ENCODE results near the gene ANKS1B.

The ANKS1B gene

DNA sequence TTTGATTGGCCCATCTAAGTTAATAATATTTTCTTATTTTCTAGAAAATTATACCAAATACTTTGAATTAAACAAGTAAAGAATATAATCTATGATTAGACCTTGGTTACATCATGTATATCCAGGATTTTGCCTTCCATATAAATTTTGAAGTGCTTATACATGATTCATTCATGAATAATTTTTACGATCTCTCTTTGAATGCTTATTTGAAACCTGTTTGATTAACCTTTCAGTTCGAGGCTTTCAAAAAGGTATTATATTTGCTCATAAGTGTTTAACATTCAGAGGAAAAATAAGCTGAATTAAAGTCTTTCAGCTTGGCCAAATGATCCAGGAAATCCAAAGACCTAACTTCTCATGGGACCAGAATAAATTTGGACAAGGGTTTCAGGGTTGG lies 832.4 kb downstream of the ANKS1B start:
- no peak for DNase-seq

DNA sequence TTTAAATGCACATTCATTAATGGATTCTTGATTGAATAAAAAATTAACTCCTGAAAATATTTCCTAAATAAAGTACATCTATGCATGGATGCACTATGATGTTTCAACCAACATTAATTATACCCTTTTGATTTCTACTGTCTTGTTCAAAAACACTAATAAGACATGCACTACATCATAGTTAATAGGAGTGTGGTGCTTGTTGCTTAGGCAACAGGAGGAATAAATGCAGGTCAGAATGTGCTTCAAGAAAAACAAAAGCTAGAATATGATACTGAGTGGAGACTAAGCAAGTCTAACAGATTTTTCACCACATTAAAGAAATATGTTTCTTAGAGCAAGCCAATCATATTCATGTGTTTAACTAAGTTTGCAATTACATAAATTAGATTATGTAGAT lies 833.0 kb downstream of the ANKS1B start:
- no peak for DNase-seq

DNA sequence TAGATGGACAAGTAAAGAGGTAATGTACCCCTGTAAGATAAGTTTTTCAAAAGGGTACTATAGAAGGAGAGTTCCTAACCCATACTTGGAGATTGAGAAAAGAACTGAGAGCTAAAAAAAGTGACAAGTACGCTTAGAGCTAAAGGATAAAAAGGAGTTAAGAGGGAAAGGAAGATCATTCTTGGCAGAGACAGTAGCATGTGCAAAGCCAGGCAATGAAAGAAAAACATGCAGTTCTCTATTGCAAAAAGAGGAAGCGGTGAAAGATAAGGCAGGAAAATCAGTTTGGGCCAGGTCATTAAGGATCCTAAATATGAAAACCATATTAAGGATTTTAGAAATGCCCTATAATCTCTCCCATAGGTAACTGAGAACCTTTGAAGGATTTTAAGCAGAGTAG lies 837.6 kb downstream of the ANKS1B start:
- DNase-seq: no peak

DNA sequence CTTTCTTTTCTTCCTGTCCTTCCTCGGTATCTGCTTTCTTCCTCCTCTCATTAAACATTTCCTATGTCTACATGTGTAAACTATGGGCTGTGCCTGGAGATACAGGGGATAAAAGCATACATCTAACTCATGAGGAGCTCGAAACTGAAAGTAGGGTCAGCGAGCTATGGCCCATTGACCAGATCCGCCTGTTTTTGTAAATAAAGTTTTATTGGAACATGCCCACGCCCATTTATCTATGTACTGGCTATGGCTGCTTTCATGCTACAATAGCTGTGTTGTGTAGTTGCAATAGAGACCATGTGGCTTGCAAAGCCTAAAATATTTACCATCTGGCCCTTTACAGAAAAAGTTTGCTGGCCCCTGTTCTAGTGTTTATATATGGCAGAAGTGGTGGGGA lies 838.0 kb downstream of the ANKS1B start:
- no peak for DNase-seq

DNA sequence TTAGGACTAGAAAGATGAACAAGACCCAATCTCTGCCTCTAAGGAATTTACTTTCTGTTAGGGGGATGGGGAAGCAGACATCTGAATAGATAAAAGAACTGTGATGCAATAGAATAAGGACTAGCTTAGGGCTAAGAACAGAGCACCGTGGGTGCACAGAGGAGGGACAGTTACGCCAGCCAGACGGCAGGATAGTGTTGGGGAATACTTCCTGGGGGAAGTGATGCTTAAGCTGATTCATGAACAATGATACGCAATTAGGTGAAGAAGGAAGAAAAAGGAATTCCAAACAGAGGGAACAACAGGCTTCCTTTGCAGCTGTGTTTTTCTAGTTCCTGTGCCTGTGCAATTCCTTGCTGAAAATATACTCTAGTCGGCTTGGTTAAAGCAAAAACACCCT lies 838.6 kb downstream of the ANKS1B start:
- no peak for DNase-seq

DNA sequence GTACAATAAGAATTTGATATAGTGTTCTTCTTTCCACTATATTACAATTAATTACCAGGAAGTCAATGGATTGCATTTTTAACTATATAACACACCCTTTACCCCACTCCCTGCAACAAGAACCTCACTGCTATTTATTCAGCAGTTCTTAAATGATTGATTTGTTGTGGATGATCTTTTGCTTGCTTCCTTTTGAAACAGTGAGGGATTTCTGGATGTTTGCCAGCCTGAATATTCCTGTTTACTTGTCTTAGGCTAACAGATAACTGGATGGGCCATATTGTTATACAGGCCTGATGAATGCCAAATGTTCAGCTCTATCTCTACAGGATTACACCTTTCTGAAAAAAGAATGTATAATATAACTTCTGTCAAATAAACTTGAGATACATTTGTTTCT lies 842.1 kb downstream of the ANKS1B start:
- DNase-seq: no peak

DNA sequence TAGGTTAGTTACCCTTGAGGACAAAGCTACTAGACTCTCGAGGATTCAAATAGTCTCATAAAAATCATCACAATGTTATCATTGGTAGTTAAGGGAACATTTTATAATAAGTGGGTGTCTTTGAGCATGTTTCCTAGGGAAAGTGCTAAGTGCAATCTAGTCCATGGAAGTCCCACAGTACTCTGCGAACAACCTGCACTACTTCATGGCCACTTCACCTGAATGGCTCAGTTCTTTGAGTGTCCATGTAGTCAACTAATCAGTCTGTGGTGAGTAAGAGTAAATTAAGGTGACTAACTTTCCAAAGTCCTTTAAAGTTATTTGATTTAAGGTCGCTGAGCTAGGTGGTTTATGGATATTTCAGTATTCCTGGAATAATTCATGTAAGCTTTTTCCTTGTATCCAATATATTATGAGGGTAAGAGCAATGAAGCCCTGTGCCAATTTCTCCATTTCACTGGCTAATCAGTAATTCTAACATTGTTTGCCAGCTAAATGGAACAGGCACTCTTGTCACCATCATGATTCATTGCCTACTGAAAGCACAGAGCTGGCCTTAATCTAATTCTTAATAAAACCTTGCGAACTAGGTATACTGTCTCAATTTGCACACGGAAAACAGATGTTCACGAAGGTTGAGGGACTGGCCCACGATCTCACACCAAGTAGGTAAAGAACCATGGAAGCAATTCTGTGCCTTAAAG lies 844.6 kb downstream of the ANKS1B start:
- DNase-seq: no peak

DNA sequence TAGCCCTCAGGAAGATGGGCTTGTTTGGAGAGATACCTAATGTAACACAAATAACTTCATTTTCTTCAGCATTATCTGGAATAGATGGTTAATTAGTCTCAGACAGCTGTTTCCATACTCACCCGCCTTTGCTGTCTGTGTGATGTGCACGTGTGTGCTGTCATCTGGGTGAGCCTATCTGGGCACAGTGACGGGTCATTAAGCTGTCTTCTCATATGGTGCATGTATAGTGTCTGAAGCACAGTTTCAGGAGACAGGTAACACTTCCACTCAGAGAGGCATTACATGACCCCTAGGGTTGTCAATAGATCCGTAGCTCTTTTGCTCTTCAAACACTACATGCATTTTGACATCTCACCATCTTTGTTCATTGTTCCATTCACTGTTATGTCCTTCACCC lies 846.3 kb downstream of the ANKS1B start:
- no peak for DNase-seq

DNA sequence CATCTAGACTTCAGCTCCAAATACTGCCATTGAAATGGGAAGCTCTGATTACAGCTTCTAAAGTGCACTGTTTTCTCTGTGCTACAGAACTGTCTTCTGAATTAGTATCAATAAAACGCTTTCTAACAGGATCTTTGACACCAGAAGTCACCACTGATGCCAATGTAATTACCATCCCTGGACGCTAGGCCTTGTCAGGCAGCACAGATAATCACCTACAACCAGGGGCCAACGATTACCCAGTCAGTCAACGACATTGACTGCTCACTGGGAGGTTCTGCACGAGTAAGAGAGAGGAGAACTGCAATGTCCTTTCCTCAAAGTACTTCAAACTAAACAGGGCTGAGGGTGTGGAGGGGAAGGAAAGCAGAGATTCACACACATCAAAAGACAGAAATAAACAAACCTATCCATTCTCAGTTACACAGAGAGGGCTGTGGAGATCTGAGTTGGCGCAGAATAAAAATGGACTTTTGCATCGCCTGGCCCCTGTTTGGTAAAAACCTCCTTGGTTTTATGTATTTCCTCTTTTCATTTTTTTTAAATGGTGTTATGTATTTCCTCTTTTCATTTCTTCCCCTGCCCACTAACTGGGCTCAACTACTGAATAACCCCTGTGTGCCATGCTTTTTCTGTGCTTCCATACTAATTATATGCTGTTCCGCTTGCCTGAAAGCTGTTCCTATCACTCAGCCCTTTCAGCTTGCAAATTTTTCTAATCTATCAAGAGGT lies 847.4 kb downstream of the ANKS1B start:
- DNase-seq: no peak

DNA sequence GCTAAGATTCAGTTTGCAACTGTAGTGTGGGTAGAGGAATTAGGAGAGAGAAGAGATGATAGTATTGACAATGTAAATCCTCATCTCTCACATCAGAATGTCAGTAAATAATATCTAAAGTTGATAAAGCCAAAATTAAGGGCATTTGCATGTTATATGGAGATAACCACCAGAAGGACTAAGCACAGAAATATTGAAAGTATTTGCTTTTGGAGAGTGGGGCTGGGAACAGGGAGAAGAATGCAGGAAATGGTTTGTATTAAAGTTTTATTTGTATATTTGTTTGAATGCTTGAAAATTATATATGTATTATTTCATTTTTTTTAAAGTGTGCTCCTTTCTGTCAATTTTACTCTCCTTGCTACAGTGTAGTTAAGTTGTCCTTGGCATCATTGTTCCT lies 848.2 kb downstream of the ANKS1B start:
- peak; percentile 30 for DNase-seq

DNA sequence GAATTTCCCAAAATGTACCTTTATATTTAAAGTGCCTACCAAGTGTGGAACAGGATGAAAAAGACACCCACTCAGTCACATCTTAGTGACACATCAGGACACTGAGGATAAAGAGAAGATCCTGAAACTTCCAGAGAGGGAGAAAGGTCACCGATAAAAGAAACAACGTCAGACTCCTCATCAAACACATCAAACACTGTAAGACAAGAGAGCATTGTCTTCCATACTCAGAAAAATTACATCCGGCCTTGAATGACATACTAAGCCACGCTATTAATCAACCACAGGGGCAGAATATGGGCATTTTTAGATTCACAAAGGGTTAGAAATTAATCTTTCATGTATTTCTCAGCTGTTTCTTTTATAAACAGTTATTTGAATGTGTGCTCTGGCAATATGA lies 849.4 kb downstream of the ANKS1B start:
- DNase-seq: no peak

DNA sequence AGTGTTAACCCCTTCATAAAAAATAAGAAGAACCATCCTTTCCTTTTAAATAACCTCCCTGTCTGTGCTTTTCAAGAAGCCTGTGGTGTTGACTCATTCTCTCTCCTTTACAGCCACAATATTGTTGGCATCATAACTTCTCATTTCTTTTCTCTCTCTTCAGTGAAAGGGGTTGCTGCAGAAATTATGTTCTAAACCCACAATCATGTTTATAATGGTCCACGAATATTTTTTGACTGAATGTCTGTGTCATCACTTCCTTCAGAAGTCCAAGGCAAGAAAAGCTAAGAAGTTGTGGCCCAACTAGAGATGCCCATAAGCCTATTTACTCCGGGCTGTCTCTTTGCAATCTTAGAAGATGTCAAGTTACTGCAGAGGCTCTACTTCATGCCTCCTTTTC lies 851.3 kb downstream of the ANKS1B start:
- peak; percentile 28 for DNase-seq

DNA sequence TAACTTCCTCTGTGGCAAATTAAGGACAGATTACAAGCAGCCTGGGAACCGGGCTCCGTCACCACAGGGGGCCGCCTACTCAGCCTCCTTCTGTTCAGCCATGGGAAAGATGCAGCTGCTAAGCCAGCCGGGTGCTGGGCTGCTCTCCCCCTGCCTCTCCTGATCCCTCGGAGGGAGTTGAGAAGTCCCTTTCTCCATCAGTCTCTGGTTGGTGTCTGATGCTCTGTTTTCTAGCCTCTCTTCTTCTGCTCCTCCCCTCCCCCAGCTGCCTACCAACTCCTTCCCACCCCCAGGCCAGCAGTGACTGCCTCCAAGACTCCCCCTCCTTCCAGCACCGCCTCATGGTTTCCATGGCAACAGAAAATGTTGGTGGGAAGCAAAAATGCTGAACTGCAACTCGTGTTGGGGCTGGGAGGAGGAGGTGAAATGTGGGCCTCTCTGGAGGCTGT lies 853.0 kb downstream of the ANKS1B start:
- peak; percentile 62 for DNase-seq

DNA sequence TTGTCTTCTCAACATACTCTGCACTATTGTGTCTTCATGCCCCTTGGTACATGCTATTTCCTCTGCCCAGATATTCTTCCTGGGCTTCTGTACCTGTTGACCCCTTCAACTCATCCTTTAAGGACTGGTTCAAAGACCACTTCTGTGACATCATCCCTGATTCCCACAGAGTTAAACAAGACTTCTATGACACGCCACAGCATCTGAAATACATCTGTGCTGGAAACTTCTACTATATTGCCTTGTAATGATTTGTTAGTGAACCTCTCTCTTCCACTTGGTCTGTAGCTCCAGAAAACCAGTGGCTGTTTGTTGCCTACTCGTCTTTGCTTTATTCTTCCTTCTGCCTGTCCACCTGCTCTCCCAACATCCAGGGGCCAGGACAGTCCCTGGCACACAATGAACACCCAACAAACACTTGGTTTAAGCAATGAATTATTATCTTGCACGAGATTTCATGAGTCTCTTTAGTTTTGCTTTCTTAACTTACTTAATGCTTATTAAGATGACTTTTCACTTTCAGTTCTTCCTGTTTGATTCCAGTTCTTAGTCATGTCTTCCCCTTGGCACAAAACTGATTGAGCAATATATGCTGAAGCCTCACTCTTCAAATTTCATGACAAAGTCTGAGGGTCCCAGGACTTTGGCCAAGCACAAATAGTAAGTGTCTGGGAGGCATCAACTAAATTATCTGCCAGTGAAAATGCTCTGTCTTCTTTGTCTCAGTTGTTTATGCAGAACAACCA lies 853.8 kb downstream of the ANKS1B start:
- DNase-seq: peak; percentile 49

DNA sequence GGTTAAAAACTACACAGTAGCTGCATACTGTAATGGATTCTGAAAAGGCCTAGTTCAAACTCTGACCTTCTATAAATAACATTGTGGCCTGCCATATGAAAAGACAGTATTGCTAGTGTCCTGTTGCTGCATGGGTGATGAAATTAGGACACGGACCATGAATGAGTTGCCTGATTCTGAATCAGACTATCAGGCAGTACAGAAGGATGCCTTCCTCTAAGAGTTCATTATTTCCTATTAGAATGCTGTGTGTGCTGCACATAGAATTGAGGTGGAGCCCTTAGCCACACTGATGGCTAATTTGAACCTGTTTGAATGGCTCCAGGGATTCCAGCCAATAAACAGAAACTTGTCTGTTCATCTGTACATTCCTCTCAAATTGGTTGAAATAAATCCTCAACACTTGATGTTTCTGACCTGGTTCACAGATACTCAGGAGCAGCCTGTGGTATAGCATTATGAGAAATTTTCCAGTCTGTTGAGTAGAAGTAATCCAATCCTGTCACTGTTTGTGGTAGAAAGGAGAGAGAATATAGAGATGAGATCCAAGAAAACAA lies 856.4 kb downstream of the ANKS1B start:
- no peak for DNase-seq

DNA sequence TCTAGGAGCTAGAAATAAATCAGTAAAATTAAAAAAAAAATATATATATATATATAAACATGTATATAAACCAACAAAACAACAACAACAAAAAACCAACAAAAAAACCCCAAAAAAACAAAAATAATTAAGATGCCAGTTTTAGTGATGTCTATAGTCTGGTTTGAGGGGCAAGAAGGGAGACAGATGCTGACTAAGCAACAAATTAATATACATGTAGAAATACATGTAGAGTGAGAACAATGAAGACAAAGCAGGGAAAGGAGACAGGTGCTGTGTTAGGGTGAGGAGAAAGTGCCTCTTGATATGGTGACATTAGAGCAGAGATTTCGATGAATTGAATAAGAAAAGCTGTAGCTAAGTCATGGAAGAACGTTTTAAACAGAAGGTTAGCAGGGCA lies 861.8 kb downstream of the ANKS1B start:
- DNase-seq: no peak

DNA sequence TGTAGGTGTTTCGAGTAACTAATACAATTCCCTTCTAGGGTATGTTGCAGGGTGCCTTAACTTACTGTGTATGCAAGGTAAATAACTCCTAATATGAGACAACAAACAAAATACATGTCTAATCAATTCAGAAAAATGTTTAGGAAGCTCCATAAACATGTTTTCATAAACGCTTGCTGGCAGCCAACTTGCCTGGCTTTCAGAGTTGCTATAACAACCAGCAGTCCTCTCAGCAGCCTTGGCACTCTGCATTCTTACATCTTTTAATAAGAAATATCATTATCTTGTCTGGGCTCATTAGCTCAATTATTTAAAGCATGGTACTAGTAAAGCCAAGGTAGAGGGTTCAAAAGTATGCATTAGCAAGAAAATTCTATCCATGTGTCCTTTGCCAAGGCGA lies 862.2 kb downstream of the ANKS1B start:
- DNase-seq: no peak

DNA sequence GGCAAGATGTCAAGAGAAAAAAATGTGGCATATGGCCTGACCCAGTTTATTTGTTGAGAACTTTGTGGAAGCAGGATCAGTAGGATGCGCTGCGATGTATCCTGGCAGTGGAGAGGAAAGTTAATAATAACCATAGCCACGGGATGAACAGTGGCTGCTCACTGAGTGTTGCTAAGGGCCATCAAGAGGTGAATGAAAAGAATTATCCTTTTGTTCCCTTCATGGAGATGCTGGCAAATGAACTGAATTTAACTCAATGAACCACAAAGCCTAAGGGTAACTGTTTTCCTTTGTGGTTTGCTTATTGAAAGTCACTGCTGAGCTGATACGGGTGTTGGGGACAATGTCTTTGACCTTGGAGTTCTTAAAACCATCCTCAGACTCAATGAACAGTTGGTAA lies 863.2 kb downstream of the ANKS1B start:
- no peak for DNase-seq

DNA sequence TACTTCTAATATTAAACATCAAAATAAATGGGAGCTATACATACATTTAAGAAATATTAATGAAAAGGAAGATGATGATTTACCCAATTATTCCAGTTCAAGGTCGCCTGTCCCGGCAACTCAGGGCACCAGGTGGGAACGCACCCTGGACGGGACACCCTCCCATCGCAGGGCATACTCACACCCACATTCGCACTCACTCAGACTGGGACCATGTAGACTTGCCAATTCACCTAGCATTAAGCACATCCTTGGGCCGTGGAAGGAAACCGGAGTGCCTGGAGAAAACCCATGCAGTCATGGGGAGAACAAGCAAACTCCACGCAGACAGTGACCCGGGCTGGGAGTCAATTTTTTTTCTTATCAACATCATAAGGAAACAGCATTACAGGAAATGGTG lies 864.8 kb downstream of the ANKS1B start:
- DNase-seq: no peak

DNA sequence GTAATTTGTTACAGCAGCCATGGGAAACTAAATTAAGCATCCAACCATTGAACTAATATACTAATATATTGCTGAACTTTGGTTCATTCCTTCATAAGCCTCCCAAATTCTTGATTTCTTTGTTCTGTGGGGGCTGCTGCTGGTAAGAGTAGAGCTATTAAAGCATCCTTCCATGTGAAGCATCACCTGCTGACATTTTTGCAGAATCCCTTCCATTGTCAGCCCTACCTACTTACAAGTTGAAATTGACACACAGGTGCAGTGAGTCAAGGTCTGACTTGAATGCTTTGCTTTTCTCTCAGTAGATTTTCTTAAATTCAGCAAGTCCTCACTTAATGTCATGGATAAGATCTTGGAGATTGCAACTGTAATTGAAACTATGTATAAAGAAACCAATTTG lies 865.3 kb downstream of the ANKS1B start:
- no peak for DNase-seq

DNA sequence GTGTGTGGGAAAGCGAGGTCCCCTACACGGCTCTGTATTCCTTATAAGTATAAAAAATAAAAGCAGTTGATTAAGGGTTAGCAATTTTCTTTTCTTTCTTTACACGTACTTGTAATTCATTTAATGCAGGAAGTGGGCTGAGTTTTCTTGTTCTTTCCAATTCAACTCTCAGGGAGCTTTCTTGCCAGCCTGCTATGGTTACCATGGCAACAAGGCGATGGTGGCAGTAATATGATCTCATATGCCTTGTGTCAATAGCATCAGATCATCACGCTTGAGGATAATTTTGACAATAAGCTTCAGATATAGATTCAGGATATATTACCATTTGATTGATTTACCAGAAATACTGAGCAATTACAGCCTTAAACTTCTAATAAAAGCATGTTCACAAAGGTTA lies 873.1 kb downstream of the ANKS1B start:
- no peak for DNase-seq

DNA sequence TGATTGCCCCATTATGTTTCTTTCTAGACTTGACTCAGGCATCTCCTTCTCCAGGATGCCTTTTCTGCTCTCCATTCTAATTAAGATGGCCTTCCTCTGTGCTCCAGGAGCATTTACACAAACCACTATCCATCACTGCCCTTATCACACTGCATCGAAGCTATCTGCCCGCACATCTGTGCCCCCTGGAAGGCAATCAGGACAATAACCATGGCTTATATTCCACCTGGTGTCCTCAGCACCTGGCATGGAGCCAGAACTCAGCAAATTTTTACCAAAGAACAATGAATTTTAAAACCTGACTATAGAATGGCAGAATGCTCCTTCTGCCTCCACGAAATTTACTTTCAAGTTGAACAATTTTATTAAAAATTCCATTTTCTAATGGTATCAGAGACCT lies 873.9 kb downstream of the ANKS1B start:
- DNase-seq: no peak

DNA sequence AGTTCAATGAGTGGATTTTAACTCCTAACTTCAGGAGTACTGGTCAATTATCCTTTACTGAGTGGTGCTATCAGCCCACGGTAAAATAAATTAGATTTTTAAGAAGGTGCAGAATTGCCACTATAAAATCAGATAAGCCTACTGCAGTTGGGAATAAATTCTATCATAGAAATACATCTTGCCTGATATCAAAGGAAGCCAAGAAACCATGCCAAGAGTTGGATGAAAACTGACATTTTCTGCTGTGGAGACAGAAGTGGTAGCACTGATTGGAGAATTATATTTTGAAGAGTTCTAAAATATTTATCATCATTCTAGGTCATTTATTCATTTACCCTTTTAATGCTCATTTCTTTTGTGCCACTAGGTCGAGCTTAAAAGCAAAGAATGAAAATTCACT lies 874.5 kb downstream of the ANKS1B start:
- DNase-seq: no peak

DNA sequence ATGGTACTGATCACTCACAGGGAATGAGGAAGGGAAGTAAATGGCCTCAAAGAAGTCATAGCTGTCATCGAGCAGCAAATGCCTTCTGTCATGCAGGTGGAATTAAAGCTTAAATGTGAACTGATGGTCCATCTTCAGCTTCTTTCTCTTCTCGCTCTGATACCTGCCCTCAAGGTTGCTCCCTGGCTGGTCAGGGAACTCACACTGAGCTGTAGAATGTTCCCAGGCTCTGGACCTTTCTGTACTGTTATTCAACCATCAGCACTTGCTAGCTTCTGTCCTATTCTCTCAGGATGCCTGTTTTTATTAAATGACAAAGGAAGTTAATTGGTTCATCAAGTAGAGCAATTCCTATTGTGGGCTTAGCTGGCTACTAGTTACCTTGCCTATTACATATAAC lies 875.8 kb downstream of the ANKS1B start:
- DNase-seq: no peak
